AG20443 (cell line): ENCODE measurements around the gene FBXL22.

ENCODE experiments used
- DNase-seq: peaks from one replicate; pipeline ENCODE4 v3.0.0; 2012; ENCODE audit warnings: low spot score, mixed read lengths

The FBXL22 gene, protein sequence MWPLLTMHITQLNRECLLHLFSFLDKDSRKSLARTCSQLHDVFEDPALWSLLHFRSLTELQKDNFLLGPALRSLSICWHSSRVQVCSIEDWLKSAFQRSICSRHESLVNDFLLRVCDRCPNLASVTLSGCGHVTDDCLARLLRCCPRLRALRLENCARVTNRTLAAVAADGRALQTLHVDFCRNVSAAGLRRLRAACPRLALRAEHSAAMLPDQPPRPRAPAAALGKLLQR

DNA sequence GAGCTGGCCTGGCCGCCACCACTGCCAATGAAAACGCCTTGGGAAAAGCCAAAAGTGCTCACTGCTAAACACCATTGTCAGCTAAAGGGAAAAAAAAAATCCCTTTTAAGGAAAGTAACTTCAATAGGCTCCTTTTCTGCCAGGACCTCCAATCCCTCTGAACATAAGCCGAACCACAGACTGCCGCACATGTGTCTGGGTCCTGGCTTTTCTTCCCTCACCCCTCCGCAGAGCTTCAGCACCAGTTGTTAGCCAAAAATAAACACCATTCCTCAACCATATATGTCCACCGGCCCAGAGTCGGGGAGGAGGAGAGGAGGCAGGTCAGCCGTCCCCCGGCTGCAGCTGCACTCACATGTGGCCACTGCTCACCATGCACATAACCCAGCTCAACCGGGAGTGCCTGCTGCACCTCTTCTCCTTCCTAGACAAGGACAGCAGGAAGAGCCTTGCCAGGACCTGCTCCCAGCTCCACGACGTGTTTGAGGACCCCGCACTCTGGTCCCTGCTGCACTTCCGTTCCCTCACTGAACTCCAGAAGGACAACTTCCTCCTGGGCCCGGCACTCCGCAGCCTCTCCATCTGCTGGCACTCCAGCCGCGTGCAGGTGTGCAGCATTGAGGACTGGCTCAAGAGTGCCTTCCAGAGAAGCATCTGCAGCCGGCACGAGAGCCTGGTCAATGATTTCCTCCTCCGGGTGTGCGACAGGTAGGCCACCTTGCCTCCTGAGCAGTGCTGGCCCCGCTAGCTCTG is at the start of gene FBXL22:
TSS of gene FBXL22 (plus strand) at position 350 of the 753 bp plus-strand sequence. CDS start at position 356, 6 bp downstream.
- DNase-seq = peak; percentile 41

DNA sequence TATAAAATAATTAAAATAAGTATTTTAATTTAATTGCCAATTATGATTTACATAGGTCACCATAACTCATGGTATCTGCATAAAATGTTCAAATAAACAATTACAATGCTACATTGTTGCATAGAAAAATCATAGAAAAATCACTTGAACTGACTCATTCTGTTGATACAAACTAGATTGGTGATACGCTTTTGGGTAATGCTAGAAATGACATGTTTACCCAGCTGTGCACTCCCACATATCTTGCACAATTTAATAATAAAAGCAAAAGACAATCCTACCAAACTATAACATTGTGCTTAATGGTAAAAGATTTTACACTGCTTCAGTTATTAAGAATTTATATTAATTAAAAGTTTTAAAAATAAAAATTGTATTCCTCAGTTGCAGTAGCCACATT is 45.8 kb upstream of the FBXL22 start:
- DNase-seq = peak; percentile 20

DNA sequence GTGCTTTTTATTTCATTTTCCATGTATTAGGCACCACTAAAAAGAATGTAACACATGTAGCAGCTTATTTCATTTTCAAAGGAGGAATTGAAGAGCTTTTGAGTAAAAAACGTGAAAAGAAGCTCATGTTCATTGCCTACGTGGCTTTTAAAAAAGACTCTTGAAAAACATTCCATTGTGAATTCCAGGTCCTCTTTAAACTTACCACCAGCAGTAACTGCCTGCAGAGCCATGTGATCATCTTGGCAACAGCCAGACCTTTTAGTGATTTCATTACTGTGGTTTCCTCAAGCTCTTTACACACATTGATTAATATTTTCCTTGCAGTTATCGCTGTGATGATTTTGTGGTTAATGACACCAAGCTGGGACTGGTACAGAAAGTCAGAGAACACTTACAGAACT is 43.8 kb upstream of the FBXL22 start:
- DNase-seq = peak; percentile 85

DNA sequence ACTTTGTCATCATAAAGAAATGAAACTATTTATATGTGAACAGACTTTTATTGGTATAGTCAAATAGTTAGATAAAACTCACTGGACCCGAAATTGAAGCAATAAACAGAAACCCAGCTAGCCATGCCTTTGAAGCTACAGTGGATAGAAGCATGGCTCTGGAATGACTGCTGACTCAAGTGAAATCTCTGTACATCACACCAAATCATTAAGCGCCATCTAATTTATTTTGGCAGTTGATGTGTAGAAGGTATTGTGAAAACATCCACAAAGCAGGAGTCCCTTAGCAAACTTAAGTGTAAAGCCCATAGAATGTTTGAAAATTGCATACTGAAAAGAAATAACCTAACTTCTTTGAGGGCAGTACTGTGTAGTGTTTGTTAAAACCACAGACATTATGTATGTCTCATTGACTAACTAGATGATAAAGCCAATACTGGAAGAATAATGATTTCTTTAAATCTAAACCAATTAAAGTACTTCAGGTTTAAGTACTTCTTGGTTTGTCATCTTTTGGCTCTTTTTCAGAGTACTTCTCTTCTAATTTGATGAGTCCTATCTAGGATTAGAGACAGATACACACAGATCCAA is 42.8 kb upstream of the FBXL22 start:
- DNase-seq = no peak

DNA sequence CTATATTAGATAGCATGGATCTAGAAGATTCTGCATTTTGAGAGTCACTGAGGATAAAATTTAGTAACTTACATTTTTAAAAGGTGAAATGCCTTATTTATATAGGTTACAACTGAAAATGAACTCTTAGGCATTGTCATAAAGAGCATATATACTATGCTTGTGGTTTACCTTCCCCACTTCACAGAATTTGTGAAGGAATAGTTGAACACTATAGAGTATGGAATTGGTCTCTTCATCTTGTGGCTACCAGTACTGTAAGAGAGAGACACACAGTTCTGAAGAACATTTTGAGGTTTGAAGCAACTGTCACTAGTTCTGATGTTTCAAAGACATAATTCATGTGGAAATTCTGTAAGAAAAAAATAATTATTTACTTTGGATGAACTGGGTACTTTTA is 41.7 kb upstream of the FBXL22 start:
- DNase-seq = no peak

DNA sequence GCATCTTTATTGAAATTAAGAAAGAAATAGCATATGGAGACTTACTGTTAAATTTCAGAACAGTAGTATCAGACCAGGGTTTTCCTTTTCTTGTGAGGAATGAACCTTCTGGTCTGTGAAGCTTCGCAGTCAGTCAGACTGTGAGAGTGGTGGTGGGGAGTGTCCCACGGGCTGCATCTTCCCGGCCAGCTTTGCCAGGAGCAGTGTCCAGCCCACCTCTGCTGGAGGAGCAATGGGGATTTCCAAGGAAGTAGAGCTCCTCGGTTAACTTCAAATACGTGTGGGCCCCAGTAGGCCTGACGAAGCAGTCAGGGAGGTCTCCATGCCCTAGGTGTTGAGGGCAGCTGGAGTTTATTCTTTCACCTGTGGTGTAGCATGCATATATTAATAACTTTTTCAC is 40.9 kb upstream of the FBXL22 start:
- DNase-seq = no peak

DNA sequence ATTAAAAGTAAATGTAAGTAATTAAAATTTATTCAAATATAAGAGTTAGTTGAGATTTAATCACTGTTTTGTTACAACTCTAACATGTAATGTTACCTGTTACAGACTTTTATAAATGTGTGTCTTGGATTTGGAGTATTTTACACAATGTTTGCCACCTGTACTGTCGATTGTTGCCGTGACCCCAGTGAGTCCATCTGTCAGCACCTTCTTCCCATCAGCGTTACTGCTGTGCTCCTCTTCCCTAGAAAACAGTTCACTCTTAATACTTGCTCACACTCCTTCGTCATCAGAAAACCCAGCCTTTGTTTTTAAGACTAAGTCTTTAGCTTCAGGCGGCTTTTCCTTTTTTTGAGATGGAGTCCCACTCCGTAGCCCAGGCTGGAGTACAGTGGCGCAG is 40.5 kb upstream of the FBXL22 start:
- DNase-seq = no peak

DNA sequence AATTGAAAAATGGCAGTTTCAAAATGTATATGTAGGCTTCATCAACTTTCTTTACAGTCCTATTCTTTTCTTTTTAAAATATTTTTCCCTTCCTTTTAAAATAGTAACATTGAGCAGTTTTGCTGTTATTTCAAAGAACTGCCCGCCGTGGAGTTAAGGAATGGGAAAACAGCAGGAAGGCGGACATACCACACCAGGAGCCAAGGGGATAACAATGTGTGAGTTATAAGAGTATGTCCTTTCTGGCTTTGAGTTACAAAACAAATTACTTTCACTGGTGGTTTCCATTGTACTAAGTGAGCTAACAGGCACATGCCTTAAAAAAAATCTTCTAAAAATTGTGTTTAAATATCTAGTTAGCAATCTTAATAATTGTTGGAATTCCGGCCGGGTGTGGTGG is 37.4 kb upstream of the FBXL22 start:
- DNase-seq = no peak

DNA sequence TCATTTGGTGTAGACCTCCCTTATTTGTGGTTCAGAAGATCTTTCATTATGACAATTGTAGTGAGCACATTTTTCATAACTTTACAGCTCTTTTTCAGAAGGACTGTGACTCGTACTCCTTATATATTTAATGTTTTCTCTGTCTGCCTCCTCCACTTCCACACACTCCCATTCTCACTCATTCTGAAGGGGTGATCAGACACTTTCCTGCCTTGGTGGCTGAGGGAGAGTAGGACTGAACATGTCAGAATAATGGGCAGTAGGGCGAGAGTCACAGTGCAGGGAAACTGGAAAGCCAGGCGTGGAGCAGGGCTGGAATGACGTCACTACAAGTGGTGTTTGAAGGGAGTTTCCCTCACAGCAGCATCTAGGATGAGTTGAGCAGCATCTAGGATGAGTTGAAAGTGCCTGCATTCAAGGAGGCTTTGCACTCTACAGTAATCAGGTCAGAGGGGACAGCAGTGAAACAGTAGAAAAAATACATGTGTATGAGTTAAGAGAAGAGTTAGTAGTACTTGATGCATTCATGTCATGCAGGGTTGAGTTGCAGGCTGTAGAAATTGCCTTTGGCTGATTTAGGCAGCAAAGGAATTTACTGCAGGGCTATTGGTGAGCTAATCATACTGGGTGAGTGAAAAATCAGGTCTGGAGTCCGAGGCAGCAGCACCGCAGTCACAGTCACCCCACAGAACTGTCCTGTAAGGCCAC is 36.3 kb upstream of the FBXL22 start:
- no peak for DNase-seq

DNA sequence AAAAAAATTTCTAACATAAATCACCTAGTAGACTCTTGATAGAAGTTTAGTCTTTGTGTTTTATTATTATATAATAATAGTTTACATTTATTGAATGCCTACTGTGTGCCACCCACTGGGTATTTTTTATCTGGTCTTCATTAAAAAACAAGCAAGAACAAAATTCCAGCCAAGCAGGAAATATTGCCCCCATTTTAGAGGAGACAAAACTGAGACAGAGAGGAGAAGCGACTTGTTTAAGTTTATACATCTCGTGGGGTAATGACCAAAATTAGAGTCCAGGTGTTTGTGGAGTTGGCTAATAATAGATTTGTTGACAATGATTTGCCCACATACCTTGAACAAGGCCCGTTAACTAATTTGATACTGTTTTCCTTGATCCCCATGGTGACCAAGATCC is 33.1 kb upstream of the FBXL22 start:
- no peak for DNase-seq

DNA sequence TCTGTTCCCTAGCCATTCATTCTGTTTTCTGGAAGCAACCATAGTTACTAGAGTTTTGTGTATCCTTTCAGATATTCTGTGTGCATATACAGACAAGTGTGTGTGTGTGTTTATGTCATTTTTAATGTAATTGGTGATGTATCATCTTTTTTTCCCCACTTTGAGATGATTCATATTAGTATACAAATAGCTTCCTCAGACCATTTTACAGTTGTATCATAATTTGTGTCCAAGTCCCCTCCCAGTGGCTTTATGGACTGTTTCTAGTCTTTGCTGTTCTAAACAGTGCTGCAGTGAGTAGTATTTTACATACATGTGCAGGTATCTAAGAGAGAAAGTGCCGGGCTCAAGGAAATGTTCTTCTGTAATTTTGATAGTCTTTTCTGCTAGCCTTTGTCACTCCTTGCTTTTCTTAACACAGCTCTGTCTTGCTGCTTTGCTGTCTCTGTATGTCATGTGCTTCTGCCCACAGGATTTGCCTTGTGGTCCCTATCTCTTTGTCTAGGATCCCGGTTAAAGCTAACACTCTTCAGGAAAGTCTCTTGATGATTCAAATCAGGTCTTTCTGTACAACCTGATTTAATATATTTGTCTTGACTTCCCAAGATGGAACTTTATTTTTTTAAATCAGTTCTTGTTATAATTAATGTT is 31.5 kb upstream of the FBXL22 start:
- no peak for DNase-seq

DNA sequence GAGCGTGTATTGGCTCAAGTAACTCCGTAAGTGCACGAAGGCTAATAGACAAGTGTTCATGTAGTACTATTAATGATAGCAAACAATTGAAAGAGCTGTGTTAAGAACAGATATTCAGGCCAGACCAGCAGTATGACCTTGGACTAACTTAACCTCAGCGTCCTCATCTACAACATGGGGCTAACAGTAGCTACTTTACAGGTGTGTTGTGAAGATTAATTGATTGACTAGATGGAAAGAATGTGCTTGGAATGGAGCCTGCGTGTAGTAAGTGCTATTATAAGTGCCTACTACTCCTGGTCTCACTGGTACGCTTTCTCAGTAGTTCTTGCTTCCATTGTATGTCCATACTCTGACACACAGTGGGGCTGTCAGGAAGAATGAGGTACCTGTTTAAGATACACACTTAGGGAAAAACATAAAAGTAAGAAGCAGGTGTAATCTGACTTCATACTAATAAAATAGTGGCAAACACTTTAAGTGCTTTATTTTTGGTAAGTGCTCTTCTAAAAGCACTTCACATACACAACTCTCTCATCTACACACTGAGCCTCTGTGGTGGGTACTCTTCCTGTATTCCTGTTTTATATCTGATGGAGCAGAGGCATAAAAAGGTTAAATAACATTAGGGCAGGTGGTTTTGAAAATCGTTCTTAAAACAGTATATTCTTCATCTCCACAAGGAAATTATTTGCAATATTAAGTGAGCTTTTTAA is 24.3 kb upstream of the FBXL22 start:
- no peak for DNase-seq

DNA sequence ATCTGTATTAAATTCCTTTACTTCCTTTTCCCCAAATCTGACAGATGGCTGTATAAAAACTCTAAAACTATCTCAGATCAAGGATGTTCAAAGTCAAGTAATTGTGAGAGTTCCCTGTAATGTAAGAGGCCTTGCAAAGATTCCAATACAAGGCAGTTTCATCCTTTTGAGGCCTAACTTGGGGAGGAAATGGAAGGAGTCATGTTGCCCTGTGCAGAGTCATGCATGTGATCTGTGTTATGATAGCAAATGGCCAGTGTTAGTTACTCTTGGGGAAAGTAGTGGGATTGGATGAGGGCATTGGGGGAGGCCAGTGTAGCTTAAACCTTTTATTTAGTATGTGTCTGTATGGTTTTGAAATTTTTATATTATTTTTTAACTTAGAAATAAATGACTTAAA is 23.7 kb upstream of the FBXL22 start:
- no peak for DNase-seq

DNA sequence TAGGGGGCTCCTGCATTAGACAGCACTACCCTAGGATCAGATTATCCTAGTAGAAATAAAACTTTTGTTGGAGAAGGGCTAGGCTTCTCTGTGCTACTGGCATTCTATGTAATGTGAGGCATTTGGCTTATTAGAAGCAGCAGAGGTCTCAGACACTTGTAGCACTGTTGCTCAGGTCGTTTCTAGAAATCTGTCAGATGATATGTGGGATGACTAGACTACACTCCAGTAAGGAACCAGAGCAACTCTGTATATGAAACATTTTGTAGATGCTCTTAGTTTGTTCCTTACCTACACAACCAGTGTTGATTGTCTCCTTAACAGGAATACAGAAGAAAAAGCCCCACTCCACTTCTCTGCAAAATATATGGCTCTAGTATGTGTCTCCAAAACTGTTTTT is 21.9 kb upstream of the FBXL22 start:
- DNase-seq = no peak

DNA sequence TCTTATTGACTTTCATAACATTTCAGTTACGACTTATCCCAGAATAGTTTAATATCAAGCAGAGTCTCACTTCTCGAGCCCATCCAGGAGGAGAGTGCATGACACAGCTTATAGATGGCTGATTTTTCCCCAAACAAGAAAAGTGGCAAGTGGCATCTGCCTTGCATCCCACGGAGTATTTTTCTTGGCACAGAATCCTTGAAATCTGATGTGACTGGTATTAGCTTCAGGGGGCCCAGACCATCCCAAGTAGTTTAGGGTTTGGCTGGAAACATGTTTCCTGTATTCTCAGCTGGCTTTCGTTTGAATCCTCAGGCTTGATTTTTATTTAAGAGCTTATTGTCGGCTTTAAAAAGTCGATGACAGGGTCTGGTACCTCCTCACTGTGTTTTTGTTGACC is 20.7 kb upstream of the FBXL22 start:
- DNase-seq = no peak

DNA sequence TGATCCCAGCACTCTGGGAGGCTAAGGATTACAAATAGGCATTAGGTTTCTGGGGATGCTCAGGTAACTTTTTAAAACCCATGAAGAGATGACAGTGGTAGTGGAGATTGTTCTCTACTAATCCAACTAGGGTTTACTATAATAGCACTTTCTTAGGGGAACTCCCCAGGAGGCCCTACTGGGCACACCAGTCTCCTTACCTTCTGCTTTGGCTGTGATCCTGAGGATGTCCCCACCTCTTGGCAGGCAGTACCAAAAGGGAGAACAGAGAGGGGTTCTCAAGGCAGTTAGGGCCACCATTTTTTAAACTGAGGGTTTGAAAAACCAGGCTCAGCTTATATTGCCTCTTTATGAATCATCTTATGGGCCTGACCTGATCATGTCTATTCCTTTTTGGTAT is 15.0 kb upstream of the FBXL22 start:
- DNase-seq = no peak

DNA sequence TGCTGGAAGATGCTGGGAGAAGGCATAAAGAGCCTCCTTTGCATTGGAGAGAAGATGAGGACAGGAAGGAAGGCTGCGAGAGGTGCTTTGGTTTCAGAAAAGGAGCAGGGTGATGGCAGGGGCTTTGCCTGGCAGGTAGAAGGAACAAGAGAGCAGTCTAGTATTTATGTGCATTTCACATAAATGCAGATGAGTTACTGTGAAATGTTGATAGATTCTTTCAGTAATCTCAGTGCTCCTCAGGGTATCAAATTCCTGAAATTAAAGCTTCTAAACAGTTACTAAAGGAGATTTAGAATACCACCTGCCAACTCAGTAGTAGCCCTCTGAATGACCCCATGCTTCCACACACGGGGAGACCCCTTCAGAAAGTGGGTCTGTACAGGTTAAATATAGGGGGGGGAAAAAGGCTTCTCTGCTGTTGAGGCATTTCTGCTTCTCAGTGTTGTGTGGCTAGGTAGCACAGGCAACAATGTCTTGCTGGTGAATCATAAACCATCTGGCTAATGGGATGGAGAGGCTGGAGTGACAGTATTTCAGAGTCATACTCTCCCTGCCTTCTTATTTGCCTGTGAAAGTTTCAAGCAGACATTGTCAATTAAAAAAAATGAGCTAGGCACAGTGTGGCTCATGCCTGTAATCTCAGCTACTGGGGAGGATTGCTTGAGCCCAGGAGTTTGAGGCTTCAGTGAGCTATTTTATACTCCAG is 14.3 kb upstream of the FBXL22 start:
- peak; percentile 90 for DNase-seq

DNA sequence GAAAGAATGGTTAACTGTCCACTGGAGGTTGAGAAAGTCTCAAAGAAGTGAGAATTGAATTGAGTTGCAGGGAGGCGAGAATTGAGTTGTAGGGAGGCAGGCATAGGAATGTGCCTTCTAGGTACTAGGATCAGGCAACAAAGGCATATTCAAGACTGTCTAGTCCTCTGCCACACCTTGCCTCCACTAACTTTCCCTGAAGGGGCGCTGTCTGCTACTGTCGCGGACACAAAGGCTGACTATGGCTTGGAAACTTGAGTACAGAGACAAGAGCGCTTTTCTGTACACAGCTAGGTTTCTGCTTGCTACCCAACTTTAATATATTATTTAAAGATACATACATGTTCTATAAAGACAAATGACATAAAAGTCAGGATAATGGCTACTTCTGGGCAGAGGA is 10.4 kb upstream of the FBXL22 start:
- DNase-seq = no peak

DNA sequence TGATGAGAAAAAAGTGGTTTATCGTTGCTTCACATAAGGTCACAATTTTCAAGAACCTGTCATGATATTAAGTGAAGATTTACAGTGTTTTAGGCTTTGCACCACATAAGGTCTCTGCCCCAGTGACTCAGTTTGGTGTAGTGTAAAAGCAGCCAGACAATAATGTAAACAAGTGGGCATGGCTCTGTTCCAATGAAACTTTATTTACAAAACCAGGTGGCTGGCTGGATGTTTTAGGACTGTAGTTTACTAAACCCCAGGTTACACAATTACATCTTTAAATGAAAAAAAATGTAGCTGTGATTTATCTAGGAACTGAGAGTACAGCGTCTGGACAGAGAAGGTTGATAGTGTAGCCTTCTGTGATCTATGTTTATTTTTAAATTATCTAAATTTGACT is 9.7 kb upstream of the FBXL22 start:
- DNase-seq = no peak

DNA sequence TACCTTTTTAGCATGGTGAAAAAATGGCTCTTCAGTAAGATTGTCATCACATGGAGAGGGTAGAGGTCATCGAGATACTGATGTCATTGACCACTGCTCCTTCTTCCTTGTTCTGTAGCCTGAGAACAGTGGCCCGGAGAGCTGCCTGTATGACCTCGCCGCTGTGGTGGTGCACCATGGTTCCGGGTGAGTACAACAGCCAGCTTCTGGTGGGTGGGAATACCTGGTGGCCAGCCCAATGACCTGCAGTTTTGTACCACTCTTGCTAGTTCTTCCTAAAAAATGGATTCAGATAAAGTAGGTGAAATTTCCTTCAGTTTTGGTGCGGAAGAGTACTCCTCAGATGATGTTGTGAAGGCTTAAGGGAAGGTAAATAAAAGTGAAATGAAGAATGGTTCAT is 8.4 kb upstream of the FBXL22 start:
- DNase-seq = no peak
